Activated CD4-positive, CD25-positive, alpha-beta regulatory T cell (primary cell): ENCODE results near the gene PRKAG3.
"Not testable (repeated sequence)": the region's sequence is repeated elsewhere in the genome, so short reads cannot be mapped to it uniquely, and the experiment has no call there.

Source experiments
- DNase-seq, 4 experiments: peaks; one replicate each; lab custom pipeline; 2025; lab: John Stamatoyannopoulos, UW

PRKAG3 gene

DNA sequence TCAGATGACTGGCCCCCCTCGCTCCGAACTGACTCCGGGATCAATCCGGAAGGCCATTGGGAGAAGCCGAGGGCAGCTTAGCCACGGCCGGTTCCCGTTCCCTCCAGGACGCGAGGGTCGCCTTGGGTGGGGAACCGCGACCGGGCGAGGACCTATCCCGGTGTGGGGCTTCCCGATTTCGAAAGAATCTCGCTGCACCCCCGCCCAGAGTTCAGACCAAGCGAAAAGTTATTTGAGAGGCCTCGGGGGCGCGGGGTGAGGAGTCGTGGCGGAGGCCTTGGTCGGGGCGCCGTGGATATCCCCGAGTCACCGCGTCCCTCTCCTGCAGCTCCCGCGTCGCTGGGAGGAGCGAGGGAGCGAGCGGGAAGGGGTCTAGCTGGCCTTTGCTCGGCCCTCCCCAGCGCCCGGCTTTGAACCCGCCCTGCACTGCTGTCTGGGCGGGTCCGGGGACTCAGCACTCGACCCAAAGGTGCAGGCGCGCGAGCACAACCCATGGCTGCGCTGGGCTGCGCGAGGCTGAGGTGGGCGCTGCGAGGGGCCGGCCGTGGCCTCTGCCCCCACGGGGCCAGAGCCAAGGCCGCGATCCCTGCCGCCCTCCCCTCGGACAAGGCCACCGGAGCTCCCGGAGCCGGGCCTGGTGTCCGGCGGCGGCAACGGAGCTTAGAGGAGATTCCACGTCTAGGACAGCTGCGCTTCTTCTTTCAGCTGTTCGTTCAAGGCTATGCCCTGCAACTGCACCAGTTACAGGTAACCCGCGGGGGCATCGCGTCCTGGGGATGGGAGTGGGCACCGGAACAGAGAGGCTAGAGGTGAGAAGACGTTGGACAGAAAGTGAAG, 49.7 kb downstream of the PRKAG3 start, which contains the start of gene CYP27A1:
TSS of gene CYP27A1 (plus strand) at position 457 of the 837 bp plus-strand sequence. CDS start at position 493, 36 bp downstream.
- DNase-seq = no peak

GRCh38 chr2:218780851-218781690, 50.5 kb downstream of the PRKAG3 start:
- no peak for DNase-seq

- DNase-seq = no peak
Observed at GRCh38 chr2:218780046-218780445, 51.6 kb downstream of the PRKAG3 start.

- no peak for DNase-seq
Observed at GRCh38 chr2:218777276-218777990, 54.2 kb downstream of the PRKAG3 start.

- DNase-seq = no peak
Observed at GRCh38 chr2:218776488-218776887, 55.1 kb downstream of the PRKAG3 start.

- no peak for DNase-seq
Observed at GRCh38 chr2:218773881-218774280, 57.7 kb downstream of the PRKAG3 start.

- DNase-seq = not testable (repeated sequence)
Observed at GRCh38 chr2:218772759-218773158, 58.8 kb downstream of the PRKAG3 start.
